GM12892 (cell line): ENCODE results near the gene CXCR1.
A peak's percentile ranks its signal among the peaks of the same experiment; 100 is the strongest.
"Not testable (repeated sequence)": the region's sequence is repeated elsewhere in the genome, so short reads cannot be mapped to it uniquely, and the experiment has no call there.

Experiments used
- DNase-seq: peaks from one replicate; pipeline ENCODE4 v3.0.0; 2011; ENCODE audit not compliant: insufficient read length
- FAIRE-seq: peaks from 2 replicates; lab custom pipeline; 2011; peaks lifted over from hg19 to GRCh38; lab: Jason Lieb, UNC
- POLR2A ChIP-seq: IDR thresholded peaks from 2 replicates; pipeline ENCODE4 v1.6.1; 2011; ENCODE audit warnings: low read depth, low read length, control low read depth
- POLR2AphosphoS5 ChIP-seq: IDR thresholded peaks from 2 replicates; pipeline ENCODE4 v1.6.1; 2011; ENCODE audit warnings: low read depth, low read length, control low read depth
- TAF1 ChIP-seq: IDR thresholded peaks from 2 replicates; pipeline ENCODE4 v1.6.1; 2011; ENCODE audit warnings: low read depth, mild to moderate bottlenecking, control low read depth, low read length, borderline replicate concordance

The CXCR1 gene

GRCh38 chr2:218186355-218186766 is 19.6 kb upstream of the CXCR1 start:
- DNase-seq: peak; percentile 32
- TF ChIP-seq POLR2AphosphoS5 (no peak), TAF1 (no peak), POLR2A (no peak)
- FAIRE-seq: peak; percentile 70

GRCh38 chr2:218184331-218184730 is 17.6 kb upstream of the CXCR1 start:
- DNase-seq: no peak
- FAIRE-seq: no peak
- TF ChIP-seq POLR2A (no peak), TAF1 (no peak), POLR2AphosphoS5 (no peak)

- peak; percentile 36 for FAIRE-seq
- no peak for TF ChIP-seq POLR2AphosphoS5
- no peak for TF ChIP-seq TAF1
- no peak for TF ChIP-seq POLR2A
- DNase-seq: no peak
These were observed 13.8 kb upstream of the CXCR1 start for GRCh38 chr2:218180467-218181114.

GRCh38 chr2:218179782-218180181 is 13.0 kb upstream of the CXCR1 start:
- no peak for DNase-seq
- TF ChIP-seq TAF1 (no peak), POLR2AphosphoS5 (no peak), POLR2A (no peak)
- FAIRE-seq: no peak

GRCh38 chr2:218172845-218173244 is 6.1 kb upstream of the CXCR1 start:
- FAIRE-seq (no peak), DNase-seq (no peak)
- TF ChIP-seq POLR2AphosphoS5 (no peak), TAF1 (no peak), POLR2A (no peak)

GRCh38 chr2:218171744-218172143 is 5.0 kb upstream of the CXCR1 start:
- FAIRE-seq, DNase-seq: not testable (repeated sequence)

GRCh38 chr2:218169757-218170546 is 3.2 kb upstream of the CXCR1 start:
- DNase-seq (no peak), FAIRE-seq (no peak)
- TF ChIP-seq POLR2AphosphoS5 (no peak), TAF1 (no peak), POLR2A (no peak)

GRCh38 chr2:218168635-218169462 is 2.1 kb upstream of the CXCR1 start:
- FAIRE-seq (peak; percentile 61), DNase-seq (peak; percentile 37)
- no peak for TF ChIP-seq TAF1
- TF ChIP-seq POLR2AphosphoS5: no peak
- TF ChIP-seq POLR2A: no peak

- TF ChIP-seq POLR2AphosphoS5 (no peak), POLR2A (no peak), TAF1 (no peak)
- DNase-seq (no peak), FAIRE-seq (no peak)
These were observed 1.3 kb upstream of the CXCR1 start for GRCh38 chr2:218168016-218168415.

GRCh38 chr2:218162814-218163213 is 3.9 kb downstream of the CXCR1 start:
- no peak for DNase-seq
- no peak for FAIRE-seq
- TF ChIP-seq POLR2AphosphoS5 (no peak), TAF1 (no peak), POLR2A (no peak)

GRCh38 chr2:218161644-218162043 is 5.1 kb downstream of the CXCR1 start:
- FAIRE-seq (no peak), DNase-seq (no peak)
- no peak for TF ChIP-seq POLR2A
- TF ChIP-seq TAF1: no peak
- no peak for TF ChIP-seq POLR2AphosphoS5

GRCh38 chr2:218155953-218156479 is 10.7 kb downstream of the CXCR1 start:
- no peak for FAIRE-seq
- TF ChIP-seq TAF1: no peak
- TF ChIP-seq POLR2A: no peak
- no peak for TF ChIP-seq POLR2AphosphoS5
- DNase-seq: no peak
